ENCODE measurements around the gene INHBC.

Gene INHBC

GRCh38 chr12:57389033-57389432 is 45.6 kb upstream of the INHBC start:
- DNase-seq (ENCODE audit: low spot score) = no peak
- no CpG with 5 or more reads among the region's 3 CpGs for WGBS, 2 donors (ENCODE audit: extremely low coverage in 2 of 2, insufficient read length in 2 of 2, insufficient replicate concordance in 1 of 2)
- no peak overlapping the region for H3K4me3 ChIP-seq (ENCODE audit: low read length in 2 of 2)
- no peaks in the 10 kb centered on the region for H3K9me3 ChIP-seq (replicated peaks in 1 of 2; ENCODE audit: control insufficient read depth in 2 of 2, insufficient read depth in 1 of 2, low read depth in 1 of 2, low read length in 2 of 2)
- H3K18ac ChIP-seq (ENCODE audit: low read length) = no peak overlapping the region
- no peak overlapping the region for H3K14ac ChIP-seq (ENCODE audit: low read length)
- H2AK5ac ChIP-seq (ENCODE audit: low read depth, low read length) = no peak overlapping the region
- no peak overlapping the region for H3K4ac ChIP-seq (ENCODE audit: low read length)
- no peak overlapping the region for H2BK120ac ChIP-seq (ENCODE audit: low read depth, low read length)
- no peak overlapping the region for H3K23ac ChIP-seq (ENCODE audit: low read depth, low read length, poor library complexity)
- no peak overlapping the region for H2BK5ac ChIP-seq (ENCODE audit: low read length)
- no peaks in the 10 kb centered on the region for H3K27me3 ChIP-seq (ENCODE audit: control insufficient read depth in 3 of 3, insufficient read depth in 3 of 3, low read depth in 1 of 3, low read length in 3 of 3)
- no peak overlapping the region for H2BK12ac ChIP-seq (ENCODE audit: low read length)
- H3K4me2 ChIP-seq (ENCODE audit: insufficient read depth, low read length, poor library complexity, severe bottlenecking) = no peak overlapping the region
- H2BK15ac ChIP-seq (ENCODE audit: low read length) = no peak overlapping the region
- H3K79me1 ChIP-seq (ENCODE audit: low read depth, low read length) = no peaks in the 10 kb centered on the region
- no peak overlapping the region for H3K9ac ChIP-seq (ENCODE audit: low read depth, low read length, poor library complexity)
- H2AFZ ChIP-seq (ENCODE audit: low read length) = no peak overlapping the region
- H3K36me3 ChIP-seq (replicated peaks in 1 of 2; ENCODE audit: control insufficient read depth in 2 of 2, insufficient read depth in 2 of 2, low read length in 2 of 2) = peaks cover 0 to 31% of the 10 kb centered on the region in 2 donors
- H3K4me1 ChIP-seq (ENCODE audit: control insufficient read depth in 2 of 2, insufficient read depth in 1 of 2, low read depth in 1 of 2, low read length in 2 of 2) = peaks cover 0 to 2% of the 10 kb centered on the region in 2 donors
- H4K8ac ChIP-seq (ENCODE audit: low read depth, low read length) = no peak overlapping the region
- H3K27ac ChIP-seq (replicated peaks; ENCODE audit: low read length) = no peak overlapping the region
- no peak overlapping the region for H4K91ac ChIP-seq (ENCODE audit: low read depth, low read length, poor library complexity)

- H3K27ac ChIP-seq (replicated peaks; ENCODE audit: low read length) = no peak overlapping the region
- H3K9me3 ChIP-seq (replicated peaks in 1 of 2; ENCODE audit: control insufficient read depth in 2 of 2, insufficient read depth in 1 of 2, low read depth in 1 of 2, low read length in 2 of 2) = no peaks in the 10 kb centered on the region
- no peak overlapping the region for H4K91ac ChIP-seq (ENCODE audit: low read depth, low read length, poor library complexity)
- peaks cover 0 to 38% of the 10 kb centered on the region in 2 donors for H3K36me3 ChIP-seq (replicated peaks in 1 of 2; ENCODE audit: control insufficient read depth in 2 of 2, insufficient read depth in 2 of 2, low read length in 2 of 2)
- no peak overlapping the region for H2BK12ac ChIP-seq (ENCODE audit: low read length)
- no peak overlapping the region for H3K4me2 ChIP-seq (ENCODE audit: insufficient read depth, low read length, poor library complexity, severe bottlenecking)
- no peak overlapping the region for H3K23ac ChIP-seq (ENCODE audit: low read depth, low read length, poor library complexity)
- H4K8ac ChIP-seq (ENCODE audit: low read depth, low read length) = no peak overlapping the region
- WGBS, 2 donors (ENCODE audit: extremely low coverage in 2 of 2, insufficient read length in 2 of 2, insufficient replicate concordance in 1 of 2) = no CpG with 5 or more reads among the region's 2 CpGs
- H3K79me1 ChIP-seq (ENCODE audit: low read depth, low read length) = no peaks in the 10 kb centered on the region
- H2AK5ac ChIP-seq (ENCODE audit: low read depth, low read length) = no peak overlapping the region
- no peak overlapping the region for H3K4me3 ChIP-seq (ENCODE audit: low read length in 2 of 2)
- no peak overlapping the region for H2BK5ac ChIP-seq (ENCODE audit: low read length)
- H3K9ac ChIP-seq (ENCODE audit: low read depth, low read length, poor library complexity) = no peak overlapping the region
- H3K27me3 ChIP-seq (ENCODE audit: control insufficient read depth in 3 of 3, insufficient read depth in 3 of 3, low read depth in 1 of 3, low read length in 3 of 3) = no peaks in the 10 kb centered on the region
- H3K18ac ChIP-seq (ENCODE audit: low read length) = no peak overlapping the region
- no peak overlapping the region for H3K4ac ChIP-seq (ENCODE audit: low read length)
- no peak overlapping the region for H2BK120ac ChIP-seq (ENCODE audit: low read depth, low read length)
- DNase-seq (ENCODE audit: low spot score) = no peak
- no peak overlapping the region for H2BK15ac ChIP-seq (ENCODE audit: low read length)
- H3K14ac ChIP-seq (ENCODE audit: low read length) = no peak overlapping the region
- H3K4me1 ChIP-seq (ENCODE audit: control insufficient read depth in 2 of 2, insufficient read depth in 1 of 2, low read depth in 1 of 2, low read length in 2 of 2) = peaks cover 0 to 2% of the 10 kb centered on the region in 2 donors
- no peak overlapping the region for H2AFZ ChIP-seq (ENCODE audit: low read length)
These were observed 44.4 kb upstream of the INHBC start for GRCh38 chr12:57390174-57390573.

GRCh38 chr12:57395121-57395520 is 39.5 kb upstream of the INHBC start:
- Histone ChIP-seq H3K4me2 (ENCODE audit: insufficient read depth, low read length, poor library complexity, severe bottlenecking) (no peak overlapping the region), H2AK5ac (ENCODE audit: low read depth, low read length) (no peak overlapping the region), H3K27ac (replicated peaks; ENCODE audit: low read length) (no peak overlapping the region), H3K27me3 (ENCODE audit: control insufficient read depth in 3 of 3, insufficient read depth in 3 of 3, low read depth in 1 of 3, low read length in 3 of 3) (no peaks in the 10 kb centered on the region), H2BK5ac (ENCODE audit: low read length) (no peak overlapping the region), H3K18ac (ENCODE audit: low read length) (no peak overlapping the region), H3K9me3 (replicated peaks in 1 of 2; ENCODE audit: control insufficient read depth in 2 of 2, insufficient read depth in 1 of 2, low read depth in 1 of 2, low read length in 2 of 2) (no peaks in the 10 kb centered on the region), H4K91ac (ENCODE audit: low read depth, low read length, poor library complexity) (no peak overlapping the region), H4K8ac (ENCODE audit: low read depth, low read length) (no peak overlapping the region), H3K4me3 (ENCODE audit: low read length in 2 of 2) (no peak overlapping the region), H2AFZ (ENCODE audit: low read length) (no peak overlapping the region), H3K4me1 (ENCODE audit: control insufficient read depth in 2 of 2, insufficient read depth in 1 of 2, low read depth in 1 of 2, low read length in 2 of 2) (peaks cover 0 to 2% of the 10 kb centered on the region in 2 donors), H3K79me1 (ENCODE audit: low read depth, low read length) (no peaks in the 10 kb centered on the region), H3K4ac (ENCODE audit: low read length) (no peak overlapping the region), H2BK120ac (ENCODE audit: low read depth, low read length) (no peak overlapping the region), H3K36me3 (replicated peaks in 1 of 2; ENCODE audit: control insufficient read depth in 2 of 2, insufficient read depth in 2 of 2, low read length in 2 of 2) (peaks cover 0 to 33% of the 10 kb centered on the region in 2 donors), H3K23ac (ENCODE audit: low read depth, low read length, poor library complexity) (no peak overlapping the region), H3K14ac (ENCODE audit: low read length) (no peak overlapping the region), H2BK12ac (ENCODE audit: low read length) (no peak overlapping the region), H2BK15ac (ENCODE audit: low read length) (no peak overlapping the region), H3K9ac (ENCODE audit: low read depth, low read length, poor library complexity) (no peak overlapping the region)
- WGBS, 2 donors (ENCODE audit: extremely low coverage in 2 of 2, insufficient read length in 2 of 2, insufficient replicate concordance in 1 of 2) = no CpG with 5 or more reads among the region's 18 CpGs
- no peak for DNase-seq (ENCODE audit: low spot score)

- Histone ChIP-seq H3K9me3 (replicated peaks in 1 of 2; ENCODE audit: control insufficient read depth in 2 of 2, insufficient read depth in 1 of 2, low read depth in 1 of 2, low read length in 2 of 2) (no peaks in the 10 kb centered on the region), H3K14ac (ENCODE audit: low read length) (no peak overlapping the region), H3K27me3 (ENCODE audit: control insufficient read depth in 3 of 3, insufficient read depth in 3 of 3, low read depth in 1 of 3, low read length in 3 of 3) (no peaks in the 10 kb centered on the region), H2BK5ac (ENCODE audit: low read length) (no peak overlapping the region), H3K4ac (ENCODE audit: low read length) (no peak overlapping the region), H4K8ac (ENCODE audit: low read depth, low read length) (no peak overlapping the region), H3K9ac (ENCODE audit: low read depth, low read length, poor library complexity) (no peak overlapping the region), H2BK120ac (ENCODE audit: low read depth, low read length) (no peak overlapping the region), H2BK12ac (ENCODE audit: low read length) (no peak overlapping the region), H3K27ac (replicated peaks; ENCODE audit: low read length) (no peak overlapping the region), H3K79me1 (ENCODE audit: low read depth, low read length) (no peaks in the 10 kb centered on the region), H3K18ac (ENCODE audit: low read length) (no peak overlapping the region), H3K4me3 (ENCODE audit: low read length in 2 of 2) (no peak overlapping the region), H3K36me3 (replicated peaks in 1 of 2; ENCODE audit: control insufficient read depth in 2 of 2, insufficient read depth in 2 of 2, low read length in 2 of 2) (peaks cover 0 to 23% of the 10 kb centered on the region in 2 donors), H3K4me1 (ENCODE audit: control insufficient read depth in 2 of 2, insufficient read depth in 1 of 2, low read depth in 1 of 2, low read length in 2 of 2) (no peaks in the 10 kb centered on the region), H3K23ac (ENCODE audit: low read depth, low read length, poor library complexity) (no peak overlapping the region), H4K91ac (ENCODE audit: low read depth, low read length, poor library complexity) (no peak overlapping the region), H2AK5ac (ENCODE audit: low read depth, low read length) (no peak overlapping the region), H2AFZ (ENCODE audit: low read length) (no peak overlapping the region), H3K4me2 (ENCODE audit: insufficient read depth, low read length, poor library complexity, severe bottlenecking) (no peak overlapping the region), H2BK15ac (ENCODE audit: low read length) (no peak overlapping the region)
- no CpG with 5 or more reads among the region's 2 CpGs for WGBS, 2 donors (ENCODE audit: extremely low coverage in 2 of 2, insufficient read length in 2 of 2, insufficient replicate concordance in 1 of 2)
- no peak for DNase-seq (ENCODE audit: low spot score)
These were observed 37.1 kb upstream of the INHBC start for GRCh38 chr12:57397441-57397840.

All from neuronal stem cell (in vitro differentiated cells).